HG03565 (cell line): ENCODE data around the gene CHMP1A.

Experiments
- ATAC-seq: cut with Tn5 transposase; IDR thresholded peaks from one replicate; pipeline ENCODE4 v1.9.1; 2021; ENCODE audit warnings: mild to moderate bottlenecking, moderate library complexity; ENCODE audit not compliant: unreplicated experiment

CHMP1A gene

GRCh38 chr16:89629827-89630610 is 27.5 kb downstream of the CHMP1A start:
- ATAC-seq: no peak

GRCh38 chr16:89624777-89625761 is 32.4 kb downstream of the CHMP1A start:
- ATAC-seq: no peak

GRCh38 chr16:89623511-89624261 is 33.8 kb downstream of the CHMP1A start:
- no peak for ATAC-seq

GRCh38 chr16:89621698-89622409 is 35.7 kb downstream of the CHMP1A start:
- ATAC-seq: no peak

GRCh38 chr16:89621136-89621697 is 36.3 kb downstream of the CHMP1A start:
- no peak for ATAC-seq

GRCh38 chr16:89620406-89620841 is 37.1 kb downstream of the CHMP1A start:
- no peak for ATAC-seq

- no peak for ATAC-seq
These were observed 37.7 kb downstream of the CHMP1A start for GRCh38 chr16:89619840-89620239.

GRCh38 chr16:89618109-89618998 is 39.2 kb downstream of the CHMP1A start:
- no peak for ATAC-seq

GRCh38 chr16:89617036-89617435 is 40.5 kb downstream of the CHMP1A start:
- ATAC-seq: no peak

GRCh38 chr16:89616623-89617022 is 40.9 kb downstream of the CHMP1A start:
- ATAC-seq: no peak

GRCh38 chr16:89615596-89616090 is 41.9 kb downstream of the CHMP1A start:
- ATAC-seq: no peak

GRCh38 chr16:89615176-89615575 is 42.3 kb downstream of the CHMP1A start:
- ATAC-seq: no peak

- no peak for ATAC-seq
These were observed 43.5 kb downstream of the CHMP1A start for GRCh38 chr16:89613954-89614459.

GRCh38 chr16:89613231-89613953 is 44.1 kb downstream of the CHMP1A start, which contains the start of gene DPEP1:
DPEP1 (plus strand) TSS chr16:89613642; CDS start chr16:89630411, 16,769 bp downstream.
- ATAC-seq: no peak

GRCh38 chr16:89612415-89613166 is 44.9 kb downstream of the CHMP1A start:
- ATAC-seq: no peak

GRCh38 chr16:89610108-89610453 is 47.4 kb downstream of the CHMP1A start:
- ATAC-seq: no peak
